A549 treated with Hydrocortisone at 1 μM for 4 hours (cell line): ENCODE results near the gene ASGR2. TPM values are rescaled to one million over a fixed set of nuclear protein-coding genes. Genes with fewer than 3 reads are reported as not detected.

ENCODE experiments used
- total RNA-seq: library from RNA; stranded (reverse); fragments of 200-300 nt; extraction: Qiagen RNA extraction; gene quantifications from 5 replicates; pipeline ENCODE4 v1.2.3, GENCODE V29; 2022

ASGR2 gene, protein sequence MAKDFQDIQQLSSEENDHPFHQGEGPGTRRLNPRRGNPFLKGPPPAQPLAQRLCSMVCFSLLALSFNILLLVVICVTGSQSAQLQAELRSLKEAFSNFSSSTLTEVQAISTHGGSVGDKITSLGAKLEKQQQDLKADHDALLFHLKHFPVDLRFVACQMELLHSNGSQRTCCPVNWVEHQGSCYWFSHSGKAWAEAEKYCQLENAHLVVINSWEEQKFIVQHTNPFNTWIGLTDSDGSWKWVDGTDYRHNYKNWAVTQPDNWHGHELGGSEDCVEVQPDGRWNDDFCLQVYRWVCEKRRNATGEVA
- 0.12 to 0.16 TPM in 2 of 5 replicates, not detected in the others for total RNA-seq

DNA sequence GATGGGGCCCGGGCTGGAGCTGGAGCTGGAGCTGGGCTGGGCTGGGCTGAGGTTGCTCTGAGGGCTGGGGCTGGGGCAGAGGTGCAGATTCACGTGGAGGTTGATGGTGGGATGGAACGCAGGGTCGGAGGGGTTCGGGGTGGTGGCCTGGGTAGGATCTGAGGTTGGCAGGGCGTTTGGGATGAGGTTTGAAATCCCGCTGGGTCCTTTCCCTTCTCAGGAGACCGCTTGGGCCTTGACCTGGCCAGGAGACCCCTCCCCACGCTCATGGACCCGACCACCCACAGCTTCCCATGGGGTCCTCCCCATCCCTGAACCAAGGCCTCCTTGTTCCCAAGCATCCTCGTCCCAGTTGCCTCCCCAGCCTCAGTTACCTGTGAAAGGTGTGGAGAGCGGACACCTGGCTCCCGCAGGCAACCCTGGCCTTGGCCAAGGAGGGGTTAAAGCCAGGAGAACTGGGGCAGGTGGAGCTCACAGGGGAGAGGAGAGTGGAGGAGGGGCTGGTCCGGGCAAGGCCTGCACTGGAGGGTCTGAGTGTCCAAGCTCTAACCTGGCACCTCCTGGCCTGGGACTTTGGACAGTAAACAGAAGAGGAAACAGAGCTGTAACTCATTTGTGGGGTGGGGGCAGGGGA is at the start of gene ASGR2:
Gene ASGR2, minus strand, starts transcription at position 582 of the 634 bp plus-strand sequence. CDS start 582 bp downstream, outside the sequence.

DNA sequence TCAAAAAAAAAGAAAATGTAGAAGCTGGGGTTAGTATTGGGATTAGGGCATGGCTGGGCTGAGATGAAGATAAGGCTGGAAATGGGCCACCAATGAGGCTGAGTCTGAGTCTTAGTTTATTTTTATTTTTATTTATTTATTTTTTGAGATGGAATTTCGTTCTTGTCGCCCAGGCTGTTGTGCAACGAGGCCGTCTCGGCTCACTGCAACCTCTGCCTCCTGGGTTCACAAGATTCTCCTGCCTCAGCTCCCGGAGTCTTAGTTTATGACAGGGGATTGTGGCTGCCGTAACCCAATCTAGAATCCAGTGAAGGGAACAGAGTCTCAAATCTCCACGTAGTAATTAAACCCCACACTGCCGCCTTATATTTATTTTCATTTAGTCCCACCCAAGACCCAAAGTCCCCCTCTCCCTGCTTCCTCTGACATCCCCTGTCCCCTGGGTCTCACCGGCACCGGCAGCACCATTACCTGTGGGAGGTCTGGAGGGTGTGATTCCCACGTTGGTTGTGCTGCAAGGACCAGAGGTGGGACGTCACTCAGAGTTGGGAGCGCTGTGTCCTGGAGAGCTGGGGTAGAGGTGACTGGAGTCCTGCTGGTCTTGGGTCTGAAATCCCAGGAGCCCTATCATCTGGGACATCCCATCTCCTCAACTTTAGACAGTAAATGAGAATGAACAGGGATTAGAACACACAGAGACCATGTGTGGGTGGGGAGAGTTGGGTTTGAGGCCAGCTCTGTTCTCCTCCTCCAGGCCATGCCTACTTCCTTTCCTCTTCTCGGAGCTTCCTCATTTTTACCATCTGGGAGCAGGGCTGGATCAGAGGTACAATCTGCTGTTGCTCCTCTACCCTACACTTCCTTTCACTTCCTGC is 34.8 kb downstream of the ASGR2 start, which contains the start of gene CLEC10A:
Gene CLEC10A, minus strand, starts transcription at position 671 of the 875 bp plus-strand sequence. CDS start 1,439 bp downstream, outside the sequence.

Other genes with a start within 250 kb of the ASGR2 start
- gene ALOX12, start 118.8 kb downstream of the ASGR2 start, total RNA-seq = not detected in 5 replicates
- 435 to 504 TPM (median 443 TPM) in 5 replicates for gene RNASEK, start 102.2 kb downstream of the ASGR2 start, total RNA-seq
- not detected in 5 replicates for gene BCL6B, start 91.8 kb downstream of the ASGR2 start, total RNA-seq
- 6.5 to 9.3 TPM (median 8.9 TPM) in 5 replicates for gene SLC16A13, start 78.8 kb downstream of the ASGR2 start, total RNA-seq
- gene SLC16A11, start 70.7 kb downstream of the ASGR2 start, total RNA-seq = not detected in 5 replicates
- not detected in 5 replicates for gene CLEC10A, start 34.6 kb downstream of the ASGR2 start, total RNA-seq
- 0.70 to 1.4 TPM (median 0.89 TPM) in 5 replicates for gene ASGR1, start 64.5 kb upstream of the ASGR2 start, total RNA-seq
- 5.7 to 7.8 TPM (median 6.6 TPM) in 5 replicates for gene DLG4, start 105.0 kb upstream of the ASGR2 start, total RNA-seq
- gene ACADVL, start 105.1 kb upstream of the ASGR2 start, total RNA-seq = 322 to 414 TPM (median 394 TPM) in 5 replicates
- gene DVL2, start 119.7 kb upstream of the ASGR2 start, total RNA-seq = 37.0 to 41.9 TPM (median 40.1 TPM) in 5 replicates
- 89.8 to 111 TPM (median 96.3 TPM) in 5 replicates for gene PHF23, start 124.6 kb upstream of the ASGR2 start, total RNA-seq
- 685 to 777 TPM (median 698 TPM) in 5 replicates for gene GABARAP, start 127.6 kb upstream of the ASGR2 start, total RNA-seq
- gene CTDNEP1, start 136.9 kb upstream of the ASGR2 start, total RNA-seq = 222 to 242 TPM (median 228 TPM) in 5 replicates
- gene ELP5, start 137.4 kb upstream of the ASGR2 start, total RNA-seq = 125 to 155 TPM (median 140 TPM) in 5 replicates
- gene CLDN7, start 147.7 kb upstream of the ASGR2 start, total RNA-seq = 2.2 to 3.7 TPM (median 2.6 TPM) in 5 replicates
- gene SLC2A4, start 166.9 kb upstream of the ASGR2 start, total RNA-seq = 0.39 to 0.59 TPM (median 0.50 TPM) in 5 replicates
- 0.43 to 0.55 TPM (median 0.44 TPM) in 5 replicates for gene YBX2, start 179.8 kb upstream of the ASGR2 start, total RNA-seq
- 1,618 to 1,808 TPM (median 1,704 TPM) in 5 replicates for gene EIF5A, start 192.8 kb upstream of the ASGR2 start, total RNA-seq
- gene GPS2, start 200.5 kb upstream of the ASGR2 start, total RNA-seq = 73.9 to 101 TPM (median 95.3 TPM) in 5 replicates
- gene NEURL4, start 214.5 kb upstream of the ASGR2 start, total RNA-seq = 26.4 to 30.2 TPM (median 28.4 TPM) in 5 replicates
- 1.2 to 3.9 TPM (median 3.1 TPM) in 5 replicates for gene ACAP1, start 221.7 kb upstream of the ASGR2 start, total RNA-seq
- gene KCTD11, start 237.3 kb upstream of the ASGR2 start, total RNA-seq = 10.5 to 13.8 TPM (median 12.9 TPM) in 5 replicates
- not detected in 5 replicates for gene TMEM95, start 240.3 kb upstream of the ASGR2 start, total RNA-seq